Measurements from ENCODE around the gene CCNQ.

CCNQ gene

GRCh38 chrX:153590961-153591956 lies 7.7 kb downstream of the CCNQ start:
- Histone ChIP-seq H3K9me3 (ENCODE audit: control insufficient read depth, insufficient read depth, low read depth, low read length) (no peaks in the 10 kb centered on the region), H3K4me1 (ENCODE audit: control insufficient read depth, insufficient read depth, low read length) (no peaks in the 10 kb centered on the region)

More at GRCh38 chrX:153590961-153591956, 7.7 kb downstream of the CCNQ start:
- ChIA-PET POLR2A (no interaction called here), CTCF (interaction anchor here (1.2 kb wide), 1 partner anchor 646 kb away, joined by 3 read pairs; no protein-coding TSS in a partner anchor)
- TF ChIP-seq ZNF354C (tag by site-specific recombination; IDR thresholded peaks at IDR 0.05; ENCODE audit: borderline replicate concordance, low read depth) (no peak), ZNF645 (tag by site-specific recombination; IDR thresholded peaks at IDR 0.05) (no peak), ZNF544 (tag by site-specific recombination; IDR thresholded peaks at IDR 0.05) (no peak), ZNF654 (tag by site-specific recombination; IDR thresholded peaks at IDR 0.05; ENCODE audit: low read depth) (no peak), ZNF324 (tag by site-specific recombination; IDR thresholded peaks at IDR 0.05) (no peak), ZNF18 (tag by site-specific recombination; IDR thresholded peaks at IDR 0.05) (no peak), ZNF488 (tag by site-specific recombination; IDR thresholded peaks at IDR 0.05) (no peak), ZNF677 (tag by site-specific recombination; IDR thresholded peaks at IDR 0.05) (no peak), ZNF311 (tag by site-specific recombination; IDR thresholded peaks at IDR 0.05; ENCODE audit: borderline replicate concordance) (no peak), ZNF626 (tag by site-specific recombination; IDR thresholded peaks at IDR 0.05) (no peak), GLI4 (tag by site-specific recombination; IDR thresholded peaks at IDR 0.05) (no peak), ZNF529 (tag by site-specific recombination; IDR thresholded peaks at IDR 0.05; ENCODE audit: insufficient replicate concordance) (no peak), ZSCAN5A (tag by site-specific recombination; IDR thresholded peaks at IDR 0.05) (no peak), ZNF138 (tag by site-specific recombination; IDR thresholded peaks at IDR 0.05; ENCODE audit: borderline replicate concordance) (no peak), CTCF (tag by site-specific recombination; IDR thresholded peaks at IDR 0.05) (no peak), ZNF24 (tag by site-specific recombination; IDR thresholded peaks at IDR 0.05) (no peak), ZBTB44 (tag by site-specific recombination; IDR thresholded peaks at IDR 0.05) (no peak), MEIS1 (CRISPR knock-in tag; IDR thresholded peaks at IDR 0.05; ENCODE audit: borderline replicate concordance) (no peak)
- H3K36me3 ChIP-seq (ENCODE audit: control insufficient read depth in 2 of 2, insufficient read depth in 1 of 2, low read length in 2 of 2): peaks cover 8 to 89% of the 10 kb centered on the region in 2 experiments; a peak in 2 of 3 replicates
- no peak overlapping the region for H3K4me3 ChIP-seq (ENCODE audit: low read depth, low read length)
- no peak overlapping the region for H3K27ac ChIP-seq (ENCODE audit: extremely low read depth, low read depth, low read length)
